ENCODE measurements around the gene HNRNPCL1.
"Not testable (repeated sequence)": the region's sequence is repeated elsewhere in the genome, so short reads cannot be mapped to it uniquely, and the experiment has no call there.

DNA sequence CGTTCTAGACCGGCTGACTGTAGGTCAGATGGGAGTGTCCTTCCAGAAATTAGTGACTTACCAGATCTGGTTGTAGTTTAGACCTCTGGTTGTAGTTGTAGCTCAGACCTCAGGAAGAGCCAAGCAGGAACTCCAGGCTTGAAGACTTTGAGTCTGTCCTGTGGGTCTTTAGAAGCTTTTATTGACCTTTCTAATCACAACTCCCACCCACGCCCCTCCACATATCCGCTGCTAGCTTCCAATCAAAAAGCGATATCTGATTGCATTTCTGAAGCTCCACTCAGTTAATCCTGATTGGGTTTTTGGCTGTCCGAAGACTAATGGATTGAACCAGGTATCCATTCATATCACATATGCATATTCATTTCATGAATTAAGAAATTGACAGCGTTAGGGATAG, at the start of gene HNRNPCL1:
- not testable (repeated sequence) for TF ChIP-seq GATA3, GATA2 (IDR thresholded peaks at IDR 0.05; ENCODE audit: low read depth, low read length)
